ENCODE data around the gene RAC3.

- TF ChIP-seq EZH2phosphoT487 (conservative IDR thresholded peaks at IDR 0.05; ENCODE audit: low read length) (no peak), CTCF (IDR thresholded peaks at IDR 0.05; ENCODE audit: insufficient read depth, low read length, poor library complexity, severe bottlenecking) (no peak)
Observed at GRCh38 chr17:82017612-82018151, 13.8 kb upstream of the RAC3 start.
